ENCODE data around the gene FAM114A2. TPM values are rescaled to one million over a fixed set of nuclear protein-coding genes. Genes with fewer than 3 reads are reported as not detected.
"Not testable (repeated sequence)": the region's sequence is repeated elsewhere in the genome, so short reads cannot be mapped to it uniquely, and the experiment has no call there.

FAM114A2 gene
- total RNA-seq, 2 donors from 2014 or later: 35.3 to 37.9 TPM

DNA sequence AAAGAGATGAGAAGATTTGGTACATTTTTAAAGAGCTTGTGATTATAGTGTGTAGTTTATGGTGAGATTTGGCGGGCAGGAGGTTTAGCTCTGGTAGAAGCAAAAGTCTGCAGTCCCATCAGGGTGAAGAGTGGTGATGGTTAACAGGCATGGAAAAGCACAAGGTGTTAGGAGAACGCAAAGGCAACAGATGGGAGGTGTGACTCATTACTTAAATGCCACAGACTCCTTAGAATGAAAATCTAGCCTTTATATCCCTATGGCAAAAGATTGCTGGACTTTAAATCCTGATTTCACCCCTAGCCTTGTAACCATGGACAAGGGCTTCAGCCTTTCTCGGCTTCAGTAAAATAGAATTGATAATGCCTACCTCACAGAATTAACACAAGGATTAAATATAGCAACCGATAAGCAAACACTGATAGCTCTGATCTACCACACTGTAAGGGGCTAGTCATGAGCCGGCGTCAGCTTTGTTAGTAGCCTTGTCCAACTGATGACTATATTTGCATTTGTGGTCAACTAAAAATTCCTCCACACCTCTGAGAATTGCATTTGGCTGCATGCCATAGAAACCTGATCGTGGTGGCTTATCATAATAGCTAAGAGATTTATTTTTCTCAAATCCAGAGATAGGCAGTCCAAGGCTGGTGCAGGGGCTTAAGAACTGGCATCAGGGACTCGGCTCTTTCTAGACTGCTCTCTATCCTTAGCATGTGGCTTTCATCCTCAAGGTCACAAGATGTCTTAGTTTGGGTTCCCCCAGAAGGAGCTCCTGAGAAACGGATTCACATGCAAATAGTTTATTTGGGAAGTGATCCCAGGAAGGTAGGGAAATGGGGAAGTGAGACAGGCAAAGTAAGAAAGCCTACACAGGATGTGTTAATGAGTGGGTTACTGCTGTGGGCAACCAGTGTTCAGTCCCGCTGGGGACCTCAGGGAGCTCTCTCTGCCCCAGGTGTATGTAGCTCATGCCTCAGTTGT, 19.6 kb upstream of the FAM114A2 start:
- intact Hi-C loops (cut with DNase I): no loop called here
- no peak for DNase-seq (ENCODE audit: low spot score)

DNA sequence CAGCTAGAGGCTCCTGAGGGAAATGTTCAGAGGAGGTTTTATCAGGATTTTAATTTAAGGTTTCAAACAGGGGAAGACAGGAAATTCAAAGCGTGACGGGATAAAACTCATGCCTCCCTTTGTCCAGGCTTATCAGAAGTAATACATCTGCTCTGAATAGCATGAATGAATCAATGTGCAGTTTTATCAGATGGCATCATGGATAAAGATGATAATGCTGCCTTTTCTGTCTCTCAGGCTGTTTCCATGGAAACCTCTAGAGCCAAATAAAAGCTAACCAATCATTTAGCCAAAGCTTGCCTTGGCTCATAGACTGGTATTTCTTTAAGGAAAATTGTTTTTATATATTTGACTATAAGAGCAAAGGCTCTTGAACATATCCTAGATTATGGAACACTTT, 16.5 kb upstream of the FAM114A2 start:
- no peak for DNase-seq (ENCODE audit: low spot score)
- intact Hi-C loops (cut with DNase I): no loop called here

DNA sequence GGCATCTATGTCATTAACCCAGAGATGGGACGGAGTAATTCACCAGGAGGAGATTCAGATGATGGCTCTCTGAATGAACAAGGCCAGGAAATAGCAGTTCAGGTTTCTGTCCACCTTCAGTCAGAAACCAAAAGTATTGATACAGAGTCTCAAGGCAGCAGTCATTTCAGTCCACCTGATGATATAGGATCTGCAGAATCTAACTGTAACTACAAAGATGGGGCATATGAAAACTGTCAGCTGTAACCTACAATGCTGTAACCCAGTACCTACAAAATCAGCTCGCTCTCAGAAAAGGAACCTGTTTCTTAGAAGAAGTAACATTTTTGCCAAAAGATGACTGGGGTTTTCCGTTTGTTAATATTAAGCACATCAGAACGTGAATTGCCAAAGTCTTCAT, 14.8 kb upstream of the FAM114A2 start:
- intact Hi-C loops (cut with DNase I): no loop called here

DNA sequence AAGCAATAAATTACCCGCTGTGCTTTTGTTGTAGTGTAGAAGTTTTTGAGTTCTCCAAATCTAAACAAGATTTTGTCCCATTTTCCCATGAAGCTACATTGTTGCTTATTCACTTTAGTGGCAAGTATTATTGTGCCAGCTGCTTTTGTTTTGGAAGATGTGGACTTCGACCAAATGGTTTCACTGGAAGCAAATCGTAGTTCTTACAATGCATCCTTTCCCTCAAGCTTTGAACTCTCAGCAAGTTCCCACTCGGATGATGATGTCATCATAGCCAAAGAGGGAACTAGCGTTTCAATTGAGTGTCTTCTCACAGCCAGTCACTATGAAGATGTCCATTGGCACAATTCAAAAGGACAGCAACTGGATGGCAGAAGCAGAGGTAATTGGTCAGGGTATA, 10.9 kb upstream of the FAM114A2 start:
- intact Hi-C loops (cut with DNase I): no loop called here
- DNase-seq (ENCODE audit: low spot score): no peak

More for the DNA sequence above, 14.8 kb upstream of the FAM114A2 start:
- no peak for DNase-seq (ENCODE audit: low spot score)

DNA sequence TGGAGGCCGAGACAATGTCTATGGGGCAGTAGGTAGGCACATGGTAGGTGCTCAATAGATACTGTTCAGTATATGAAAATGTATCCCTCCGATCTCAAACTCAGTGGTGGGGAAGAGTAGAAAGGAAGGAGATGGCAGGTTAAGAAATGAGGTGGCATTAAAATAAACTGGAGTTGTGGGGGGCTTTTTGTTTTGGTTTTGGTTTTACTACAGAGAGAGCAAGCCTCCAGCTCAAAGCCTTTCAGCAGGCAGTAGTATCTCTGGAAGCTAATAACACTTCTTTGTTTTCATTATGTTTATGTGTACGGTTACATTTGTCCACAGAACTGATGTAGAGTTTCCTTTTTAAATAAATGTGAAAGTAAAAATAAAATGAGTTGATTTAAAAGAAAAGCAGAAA, 8.6 kb upstream of the FAM114A2 start:
- intact Hi-C loops (cut with DNase I): no loop called here
- no peak for DNase-seq (ENCODE audit: low spot score)

DNA sequence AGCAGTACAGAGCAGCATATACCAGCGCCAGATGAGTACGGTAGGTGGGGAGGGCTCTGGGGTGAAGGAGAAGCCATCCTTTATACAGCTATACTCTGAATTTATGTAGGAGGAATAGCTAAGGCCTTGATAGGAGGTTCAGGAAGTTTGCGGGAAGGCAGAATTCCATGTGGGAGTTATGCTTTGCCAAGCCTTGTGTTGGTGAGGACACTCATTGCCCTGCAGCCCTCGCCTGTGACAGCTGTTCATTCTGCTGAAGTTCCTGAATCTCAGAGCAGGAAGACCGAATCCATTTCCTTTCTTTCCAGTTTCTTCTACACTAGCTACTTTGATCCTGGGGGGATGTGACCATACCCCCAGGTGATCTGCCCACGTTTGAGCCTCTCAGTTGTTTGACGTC, 7.8 kb upstream of the FAM114A2 start:
- DNase-seq (ENCODE audit: low spot score): no peak
- intact Hi-C loops (cut with DNase I): no loop called here

DNA sequence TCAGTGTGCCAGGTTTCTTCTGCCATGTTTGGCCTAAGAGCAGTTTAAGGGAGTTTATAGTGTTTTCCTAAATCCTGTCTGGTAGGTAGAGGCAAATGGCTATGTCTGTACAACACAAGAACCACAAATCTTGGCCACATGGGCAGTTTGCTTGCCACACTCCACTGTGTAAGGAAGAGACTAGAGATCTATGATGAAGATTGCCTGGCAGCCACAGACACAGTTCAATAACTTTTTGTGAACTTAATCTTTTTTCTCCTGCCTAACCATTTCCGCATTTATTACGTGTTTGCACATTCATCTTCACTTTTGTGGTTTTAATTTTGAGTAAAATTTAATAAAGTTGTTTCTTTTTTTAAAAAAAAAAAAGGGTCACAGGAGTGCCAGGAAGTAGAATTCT, 5.9 kb upstream of the FAM114A2 start:
- intact Hi-C loops (cut with DNase I): no loop called here
- no peak for DNase-seq (ENCODE audit: low spot score)

DNA sequence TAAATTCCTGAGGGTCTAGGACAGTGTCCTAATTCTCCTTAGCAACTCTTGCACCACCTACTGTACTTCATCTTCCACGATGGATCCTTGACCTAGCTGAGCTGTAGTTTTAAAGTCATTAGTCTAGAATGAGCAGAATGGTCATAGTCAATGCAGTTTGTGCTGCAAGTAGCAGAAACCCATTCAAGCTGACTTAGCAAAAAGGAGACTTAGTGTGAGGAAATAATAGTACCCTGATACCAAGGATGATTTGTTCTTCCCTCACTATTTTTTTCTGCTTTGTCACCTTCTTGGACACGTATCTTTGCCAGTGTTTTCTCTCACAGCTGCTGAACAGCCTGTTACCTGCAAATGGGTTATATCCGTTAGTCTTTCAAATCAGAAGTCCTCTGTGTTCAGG, 5.4 kb upstream of the FAM114A2 start:
- DNase-seq (ENCODE audit: low spot score): no peak
- intact Hi-C loops (cut with DNase I): no loop called here

DNA sequence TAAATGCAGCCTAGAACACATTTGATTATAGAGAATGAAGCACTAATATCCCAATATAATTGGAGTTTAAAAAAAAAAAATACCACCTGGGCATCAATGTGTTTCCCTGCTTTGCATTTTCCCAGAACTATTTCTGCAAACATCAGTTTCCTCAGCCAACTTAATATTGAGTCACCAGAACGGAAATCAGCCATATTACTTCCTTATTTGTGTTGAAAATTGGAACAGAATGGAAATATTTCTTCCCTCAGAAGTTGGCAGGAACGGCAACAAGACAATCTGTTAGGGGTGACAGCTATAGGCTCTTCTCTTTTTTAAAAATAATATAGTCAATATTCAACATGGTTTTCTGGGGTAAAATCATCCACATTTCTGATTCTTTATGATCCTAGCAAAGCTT, 4.1 kb upstream of the FAM114A2 start:
- intact Hi-C loops (cut with DNase I): no loop called here
- no peak for DNase-seq (ENCODE audit: low spot score)

DNA sequence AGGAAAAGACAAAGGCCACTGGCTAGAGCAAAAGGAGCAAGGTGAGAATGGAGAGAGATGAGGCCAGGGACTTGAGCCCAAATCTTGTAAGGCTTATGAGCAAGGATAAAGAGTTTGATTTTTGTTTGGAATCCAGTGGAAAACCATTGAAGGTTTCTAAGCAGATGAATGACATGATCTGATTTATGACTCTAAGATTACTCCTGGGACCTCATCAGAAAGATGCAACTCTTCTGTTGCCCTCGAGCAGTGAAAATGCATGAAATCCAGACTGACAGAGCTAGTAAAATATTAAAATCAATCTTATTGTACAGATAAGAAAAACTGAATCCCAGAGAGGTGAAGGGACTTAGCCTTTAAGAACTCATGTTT, 734 bp upstream of the FAM114A2 start:
- intact Hi-C loops (cut with DNase I): no loop called here

DNA sequence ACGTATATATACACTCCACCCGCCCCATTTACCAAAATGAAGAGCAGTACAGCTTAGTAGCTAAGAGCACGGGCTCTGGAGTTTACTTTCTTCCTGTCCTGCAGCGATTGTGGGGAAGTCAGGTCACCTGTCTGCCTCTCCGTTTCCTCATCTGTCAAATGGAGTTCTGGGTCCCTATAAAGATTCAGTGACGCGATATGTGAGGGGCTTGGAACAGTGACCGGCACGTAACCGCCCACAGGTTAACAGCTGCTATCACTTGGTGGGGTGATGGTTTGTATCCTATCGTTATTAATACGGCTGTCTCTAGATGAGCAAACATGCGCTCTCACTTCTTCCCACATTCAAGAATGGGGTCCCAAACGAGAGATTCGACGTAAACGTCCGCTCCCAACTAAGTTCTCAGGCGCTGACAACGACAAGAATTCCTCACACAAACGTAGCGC, 426 bp downstream of the FAM114A2 start:
- intact Hi-C loops (cut with DNase I): no loop called here
- DNase-seq (ENCODE audit: low spot score): no peak

More for the DNA sequence above, 734 bp upstream of the FAM114A2 start:
- DNase-seq (ENCODE audit: low spot score): no peak

DNA sequence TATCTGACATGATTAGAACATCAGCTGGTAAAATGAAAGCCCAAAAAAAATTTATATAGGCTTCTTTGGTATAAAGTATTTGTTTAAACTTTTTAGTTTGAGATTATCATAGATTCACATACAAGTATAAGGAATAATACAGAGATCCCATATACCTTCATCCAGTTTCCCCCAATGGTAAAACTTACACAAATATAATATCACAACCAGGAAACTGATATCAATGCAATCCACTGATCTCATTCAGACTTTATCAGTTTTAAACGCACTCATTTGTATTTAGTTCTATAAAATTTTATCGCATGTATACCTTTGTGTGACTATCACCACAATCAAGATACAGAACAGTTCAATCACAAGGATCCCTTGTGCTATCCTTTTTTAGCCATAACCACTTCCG, 3.8 kb downstream of the FAM114A2 start:
- intact Hi-C loops (cut with DNase I): no loop called here
- DNase-seq (ENCODE audit: low spot score): no peak

DNA sequence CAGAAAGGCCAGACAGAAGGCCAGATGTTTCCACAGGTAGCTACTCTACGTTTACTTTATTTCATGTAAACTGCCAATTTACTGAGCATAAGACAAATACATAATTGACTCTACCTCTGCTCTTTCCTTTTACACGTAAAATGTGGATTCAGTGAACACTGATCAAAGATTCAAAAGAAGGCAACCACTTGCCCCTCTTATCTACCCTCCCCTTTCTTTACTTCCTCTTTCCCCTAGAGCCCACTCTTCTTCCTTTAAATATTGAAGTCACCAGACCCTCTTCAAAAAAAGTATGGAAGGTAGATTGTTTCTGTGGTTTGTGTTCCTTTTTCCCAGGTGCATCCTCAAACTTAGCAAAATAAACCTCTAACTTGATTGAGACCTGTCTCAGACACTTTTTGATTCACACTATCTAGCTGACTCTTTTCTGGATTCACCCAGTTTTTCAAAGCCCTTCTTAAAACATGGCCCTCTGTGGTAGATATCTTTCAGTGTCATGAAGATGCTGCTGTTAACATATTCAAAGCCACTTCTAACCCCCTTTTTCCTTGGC, 6.7 kb downstream of the FAM114A2 start:
- no peak for DNase-seq (ENCODE audit: low spot score)
- intact Hi-C loops (cut with DNase I): no loop called here

DNA sequence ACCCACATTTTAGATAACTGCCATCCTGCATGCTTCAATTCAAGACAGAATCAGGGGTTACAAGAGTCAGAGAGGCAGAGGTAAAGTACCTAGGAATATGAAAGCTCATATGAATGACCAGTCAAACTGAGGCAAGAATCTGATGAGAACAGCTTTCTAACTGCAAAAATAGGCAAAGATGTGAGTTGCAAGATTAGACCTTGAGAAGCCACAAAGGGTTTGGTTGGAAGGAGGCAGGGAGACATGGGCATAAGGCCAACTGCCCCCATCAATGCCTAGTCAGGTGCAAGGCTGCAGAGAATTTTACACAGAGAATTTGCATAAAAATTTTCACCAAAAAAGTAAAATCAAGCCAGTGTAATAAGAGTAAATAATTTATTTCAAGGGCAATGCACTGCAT, 12.8 kb downstream of the FAM114A2 start:
- no peak for DNase-seq (ENCODE audit: low spot score)
- intact Hi-C loops (cut with DNase I): no loop called here

DNA sequence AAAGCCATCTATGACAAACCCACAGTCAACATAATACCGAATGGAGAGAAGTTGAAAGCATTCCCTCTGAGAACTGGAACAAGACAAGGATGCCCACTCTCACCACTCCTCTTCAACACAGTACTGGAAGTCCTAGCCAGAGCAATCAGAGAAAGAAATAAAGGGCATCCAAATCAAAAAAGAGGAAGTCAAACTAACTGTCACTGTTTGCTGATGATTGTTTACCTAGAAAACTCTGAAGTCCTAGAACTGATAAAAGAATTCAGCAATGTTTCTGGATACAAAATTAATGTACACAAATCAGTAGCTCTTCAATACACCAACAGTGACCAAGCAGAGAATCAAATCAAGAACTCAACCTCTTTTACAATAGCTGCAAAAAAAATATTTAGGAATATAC, 19.8 kb downstream of the FAM114A2 start:
- DNase-seq (ENCODE audit: low spot score); intact Hi-C loops (cut with DNase I): not testable (repeated sequence)

DNA sequence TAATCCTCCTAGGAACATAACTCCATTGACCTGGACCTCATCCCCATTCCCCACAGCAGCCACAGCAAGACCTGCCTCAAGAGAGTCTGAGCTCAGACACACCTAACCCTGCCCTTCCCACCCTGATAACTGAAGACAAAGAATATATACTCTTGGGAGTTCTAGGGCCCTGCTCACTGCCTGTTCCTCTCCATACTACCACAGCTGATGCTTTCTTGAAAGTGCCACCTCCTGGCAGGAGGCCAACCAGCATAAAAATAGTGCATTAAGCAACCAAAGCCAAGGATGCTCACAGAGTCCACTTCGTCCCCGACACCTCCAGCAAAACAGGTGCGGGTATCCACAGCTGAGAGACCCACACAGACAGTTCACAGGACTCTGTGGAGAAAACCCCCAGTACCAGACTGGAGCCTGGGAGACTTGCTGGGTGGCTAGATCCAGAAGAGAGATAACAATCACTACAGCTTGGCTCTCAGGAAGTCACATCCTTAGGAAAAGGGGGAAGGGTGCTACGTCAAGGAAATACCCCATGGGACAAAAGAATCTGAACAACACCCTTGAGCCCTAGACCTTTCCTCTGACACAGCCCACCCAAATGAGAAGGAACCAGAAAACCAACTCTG, 23.5 kb downstream of the FAM114A2 start:
- intact Hi-C loops (cut with DNase I): no loop called here
- no peak for DNase-seq (ENCODE audit: low spot score)

DNA sequence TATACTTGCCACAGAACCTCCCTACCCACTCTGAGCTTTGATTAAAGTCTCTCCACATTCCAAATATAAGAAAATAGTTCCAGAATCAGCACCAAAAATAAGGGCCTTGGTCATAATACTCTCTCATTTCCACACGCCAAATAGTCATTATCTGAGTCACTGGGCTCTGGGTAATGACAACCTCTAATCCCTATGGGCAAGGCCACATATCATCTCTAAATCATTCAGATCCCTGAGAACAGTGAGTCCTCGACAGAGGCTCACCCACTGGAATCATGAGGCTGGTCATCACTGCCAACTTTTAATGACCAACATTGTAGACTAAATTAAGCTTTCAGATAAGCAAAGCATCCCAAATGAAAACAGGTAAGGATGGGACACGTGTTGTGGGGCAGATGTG, 28.1 kb downstream of the FAM114A2 start:
- intact Hi-C loops (cut with DNase I): no loop called here
- no peak for DNase-seq (ENCODE audit: low spot score)

DNA sequence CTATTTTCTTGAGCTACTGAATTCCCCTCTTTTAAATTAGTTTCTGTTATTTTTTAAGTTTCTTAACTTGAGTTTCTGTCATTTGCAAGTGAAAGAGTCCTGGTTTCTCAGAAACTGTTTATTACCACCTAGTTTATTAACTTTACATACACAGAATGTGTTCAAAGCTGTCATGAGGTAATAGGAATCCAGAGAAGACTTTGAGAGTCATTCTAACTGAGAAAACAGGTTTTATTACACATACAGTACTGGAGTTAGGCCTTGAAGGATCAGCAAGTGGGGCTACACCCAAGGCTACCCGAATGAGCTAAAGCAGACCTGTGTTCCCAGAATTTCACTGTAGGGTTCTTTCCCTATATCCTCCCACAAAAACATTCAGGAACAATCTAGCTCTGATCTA, 33.1 kb downstream of the FAM114A2 start:
- intact Hi-C loops (cut with DNase I): no loop called here
- DNase-seq (ENCODE audit: low spot score): no peak

DNA sequence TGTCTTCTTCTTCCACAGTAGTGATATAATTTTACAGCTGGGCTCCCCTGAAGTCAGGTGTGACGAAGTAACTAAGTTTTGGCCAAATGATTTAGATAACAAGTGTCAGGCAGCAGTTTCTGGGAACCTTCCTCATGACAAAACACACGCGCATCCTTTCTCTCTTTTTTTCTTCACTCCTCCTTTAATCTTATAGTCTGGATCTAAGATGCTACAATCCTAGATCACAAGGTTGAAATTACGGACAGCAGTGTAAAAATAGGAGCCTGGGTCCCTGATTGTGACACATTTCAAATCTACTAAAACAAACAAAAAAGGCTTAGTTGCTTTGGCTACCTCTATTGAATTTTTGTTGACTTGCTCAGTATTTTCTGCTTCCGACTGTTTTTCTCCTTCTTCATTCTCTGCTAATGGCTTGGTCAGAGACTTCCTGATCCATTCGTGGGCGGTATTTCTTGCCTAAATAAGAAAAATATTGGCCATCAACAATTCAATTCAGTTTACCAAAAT, 36.1 kb downstream of the FAM114A2 start:
- no peak for DNase-seq (ENCODE audit: low spot score)
- intact Hi-C loops (cut with DNase I): no loop called here

DNA sequence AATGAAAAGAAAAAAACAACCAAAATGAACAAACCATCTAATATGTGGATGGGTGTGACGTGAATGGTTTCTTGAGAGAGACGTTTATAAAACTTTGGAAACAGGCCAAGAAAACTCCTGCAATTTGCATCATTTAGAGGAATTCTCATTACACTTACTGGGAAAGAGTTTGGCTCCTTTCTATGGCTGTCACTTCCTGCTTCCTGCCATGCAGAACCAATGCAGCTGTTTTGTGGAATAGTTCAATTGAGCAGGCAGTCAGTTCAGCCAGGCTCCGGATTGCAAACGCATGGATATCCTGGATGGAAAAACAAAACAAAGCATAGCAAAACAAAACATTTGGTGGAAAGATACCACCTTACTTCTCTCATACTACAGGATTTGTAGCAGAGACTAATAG, 36.6 kb downstream of the FAM114A2 start:
- DNase-seq (ENCODE audit: low spot score): no peak

More for the DNA sequence above, 36.6 kb downstream of the FAM114A2 start:
- intact Hi-C loops (cut with DNase I): no loop called here
